ENCODE measurements around the gene SLC22A6. TPM values are rescaled to one million over a fixed set of nuclear protein-coding genes. Genes with fewer than 3 reads are reported as not detected.
A peak's percentile ranks its signal among the peaks of the same experiment; 100 is the strongest.

The SLC22A6 gene
- total RNA-seq, 2 donors from 2014 or later = not detected

DNA sequence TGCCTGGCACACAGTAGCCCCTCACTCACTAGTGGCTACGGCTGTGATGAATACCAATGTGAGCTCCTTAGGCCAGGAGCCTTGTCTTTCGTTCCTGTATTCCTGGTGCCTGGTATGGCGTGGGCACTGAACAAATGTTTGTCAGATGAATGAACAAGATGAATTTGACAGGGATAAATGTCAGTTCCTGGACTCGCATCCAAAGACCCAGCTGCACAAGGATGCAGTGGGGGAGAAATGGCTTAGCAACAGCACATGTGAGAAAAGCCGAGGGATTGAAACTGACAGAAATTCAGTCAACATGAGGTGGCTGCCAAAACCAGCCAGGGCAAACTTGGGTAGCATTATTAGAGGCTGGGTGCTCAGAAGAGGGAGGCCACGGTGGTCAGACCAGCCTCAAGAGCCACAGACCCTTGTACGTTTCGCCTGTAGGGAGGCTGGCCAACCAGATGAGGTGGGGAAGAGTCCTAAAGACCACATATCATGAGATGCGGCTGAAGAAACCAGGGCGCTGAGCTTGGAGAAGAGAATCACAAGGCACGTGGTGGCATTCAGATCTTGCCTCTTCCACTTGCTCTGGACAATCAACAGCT, 38.6 kb upstream of the SLC22A6 start:
- 91% methylated on average over 11 of the region's 11 CpGs for WGBS, 2 experiments (ENCODE audit: insufficient coverage in 1 of 2, insufficient read length in 1 of 2)
- Histone ChIP-seq H3K27me3 (ENCODE audit: control insufficient read depth, insufficient read depth, low read length, poor library complexity, severe bottlenecking) (no peaks in the 10 kb centered on the region), H3K4me1 (ENCODE audit: control insufficient read depth, insufficient read depth, low read length) (peaks cover 4% of the 10 kb centered on the region), H3K27ac (ENCODE audit: low read depth, low read length) (no peak overlapping the region), H3K36me3 (ENCODE audit: control insufficient read depth, insufficient read depth, low read length) (no peaks in the 10 kb centered on the region), H3K9ac (ENCODE audit: extremely low read depth, low read length, poor library complexity, severe bottlenecking) (no peak overlapping the region), H3K4me3 (ENCODE audit: low read length) (no peak overlapping the region), H3K9me3 (ENCODE audit: control insufficient read depth, low read length) (peaks cover 14% of the 10 kb centered on the region)
- TF ChIP-seq, protein P1, sequence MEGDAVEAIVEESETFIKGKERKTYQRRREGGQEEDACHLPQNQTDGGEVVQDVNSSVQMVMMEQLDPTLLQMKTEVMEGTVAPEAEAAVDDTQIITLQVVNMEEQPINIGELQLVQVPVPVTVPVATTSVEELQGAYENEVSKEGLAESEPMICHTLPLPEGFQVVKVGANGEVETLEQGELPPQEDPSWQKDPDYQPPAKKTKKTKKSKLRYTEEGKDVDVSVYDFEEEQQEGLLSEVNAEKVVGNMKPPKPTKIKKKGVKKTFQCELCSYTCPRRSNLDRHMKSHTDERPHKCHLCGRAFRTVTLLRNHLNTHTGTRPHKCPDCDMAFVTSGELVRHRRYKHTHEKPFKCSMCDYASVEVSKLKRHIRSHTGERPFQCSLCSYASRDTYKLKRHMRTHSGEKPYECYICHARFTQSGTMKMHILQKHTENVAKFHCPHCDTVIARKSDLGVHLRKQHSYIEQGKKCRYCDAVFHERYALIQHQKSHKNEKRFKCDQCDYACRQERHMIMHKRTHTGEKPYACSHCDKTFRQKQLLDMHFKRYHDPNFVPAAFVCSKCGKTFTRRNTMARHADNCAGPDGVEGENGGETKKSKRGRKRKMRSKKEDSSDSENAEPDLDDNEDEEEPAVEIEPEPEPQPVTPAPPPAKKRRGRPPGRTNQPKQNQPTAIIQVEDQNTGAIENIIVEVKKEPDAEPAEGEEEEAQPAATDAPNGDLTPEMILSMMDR (conservative IDR thresholded peaks at IDR 0.05) = no peak
- Mint-ChIP-seq H3K36me3 (ENCODE audit: low read depth) (no peaks in the 10 kb centered on the region), H3K4me3 (no peak overlapping the region), H3K9me3 (peaks cover 6% of the 10 kb centered on the region), H3K27ac (no peak overlapping the region), H3K4me1 (peaks cover 9% of the 10 kb centered on the region), H3K27me3 (ENCODE audit: insufficient read depth) (peaks cover 24% of the 10 kb centered on the region)
- no peak for DNase-seq

DNA sequence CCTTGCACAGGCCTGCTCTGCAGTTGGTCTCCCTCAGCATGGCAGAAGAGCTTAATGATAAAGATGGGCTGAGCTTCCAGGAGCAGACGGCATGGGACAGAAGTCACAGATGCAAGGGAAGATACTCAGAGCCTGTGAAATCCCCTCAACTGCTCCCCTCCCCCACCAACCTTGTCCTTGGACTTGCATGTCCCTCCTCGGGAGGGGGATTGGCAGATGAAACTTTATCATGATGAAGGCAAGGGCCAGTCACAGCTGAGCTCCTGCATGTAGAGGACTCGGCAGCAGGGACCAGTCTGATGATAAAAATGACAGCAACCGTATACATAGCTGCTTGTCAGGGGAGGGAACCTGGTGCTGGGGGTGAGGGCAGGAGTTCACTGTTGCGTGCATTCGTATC, 37.7 kb upstream of the SLC22A6 start:
- Histone ChIP-seq H3K36me3 (ENCODE audit: control insufficient read depth, insufficient read depth, low read length) (no peaks in the 10 kb centered on the region), H3K9me3 (ENCODE audit: control insufficient read depth, low read length) (peaks cover 14% of the 10 kb centered on the region), H3K4me3 (ENCODE audit: low read length) (no peak overlapping the region), H3K4me1 (ENCODE audit: control insufficient read depth, insufficient read depth, low read length) (peaks cover 4% of the 10 kb centered on the region), H3K9ac (ENCODE audit: extremely low read depth, low read length, poor library complexity, severe bottlenecking) (no peak overlapping the region), H3K27me3 (ENCODE audit: control insufficient read depth, insufficient read depth, low read length, poor library complexity, severe bottlenecking) (no peaks in the 10 kb centered on the region), H3K27ac (ENCODE audit: low read depth, low read length) (no peak overlapping the region)
- Mint-ChIP-seq H3K27ac (no peak overlapping the region), H3K27me3 (ENCODE audit: insufficient read depth) (peaks cover 24% of the 10 kb centered on the region), H3K9me3 (peaks cover 6% of the 10 kb centered on the region), H3K36me3 (ENCODE audit: low read depth) (no peaks in the 10 kb centered on the region), H3K4me1 (peaks cover 12% of the 10 kb centered on the region), H3K4me3 (no peak overlapping the region)
- DNase-seq = no peak
- TF ChIP-seq, protein P1 (conservative IDR thresholded peaks at IDR 0.05) = no peak
- WGBS, 2 experiments (ENCODE audit: insufficient coverage in 1 of 2, insufficient read length in 1 of 2) = 68 to 81% methylated on average over 5 to 6 of the region's 6 CpGs

DNA sequence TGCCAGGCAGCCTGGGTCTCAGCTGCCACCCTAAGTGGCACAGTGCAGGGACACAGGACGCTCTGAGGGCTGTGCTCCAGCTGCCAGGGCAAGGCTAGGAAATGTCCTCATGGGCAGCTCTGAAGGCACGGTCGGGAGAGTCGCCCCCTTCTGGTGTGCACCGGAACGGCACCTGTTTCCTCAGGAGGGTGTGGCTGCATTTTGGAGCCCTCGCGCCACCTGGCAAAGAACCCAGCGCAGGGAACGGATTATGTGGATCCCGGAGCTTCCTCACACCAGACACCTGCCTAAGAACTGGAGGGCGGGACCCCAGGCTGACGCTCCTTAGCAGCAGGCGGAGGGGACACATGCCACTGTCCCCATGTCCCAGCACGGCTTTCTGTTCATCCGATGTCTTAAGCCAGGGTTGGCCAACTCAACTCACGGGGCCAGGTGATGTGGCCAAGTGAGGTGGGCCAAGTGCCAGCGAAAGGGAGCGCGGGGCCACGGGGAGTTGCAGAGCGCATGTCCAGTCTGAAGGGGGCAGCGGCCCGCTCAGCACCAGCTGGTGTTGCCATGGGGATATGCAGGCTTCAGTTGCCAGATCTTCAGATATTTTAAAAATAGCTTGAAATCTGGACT, 36.0 kb upstream of the SLC22A6 start:
- Mint-ChIP-seq H3K9me3 (peaks cover 6% of the 10 kb centered on the region), H3K36me3 (ENCODE audit: low read depth) (no peaks in the 10 kb centered on the region), H3K4me3 (no peak overlapping the region), H3K27ac (no peak overlapping the region), H3K4me1 (peaks cover 18% of the 10 kb centered on the region), H3K27me3 (ENCODE audit: insufficient read depth) (peaks cover 24% of the 10 kb centered on the region)
- TF ChIP-seq, protein P1 (conservative IDR thresholded peaks at IDR 0.05) = peak; percentile 90
- no peaks in the 10 kb centered on the region for H3K27me3 ChIP-seq (ENCODE audit: control insufficient read depth, insufficient read depth, low read length, poor library complexity, severe bottlenecking)
- H3K4me3 ChIP-seq (ENCODE audit: low read length) = no peak overlapping the region
- H3K4me1 ChIP-seq (ENCODE audit: control insufficient read depth, insufficient read depth, low read length) = peaks cover 9% of the 10 kb centered on the region
- DNase-seq = peak; percentile 93
- H3K9me3 ChIP-seq (ENCODE audit: control insufficient read depth, low read length) = peaks cover 12% of the 10 kb centered on the region
- WGBS, 2 experiments (ENCODE audit: insufficient coverage in 1 of 2, insufficient read length in 1 of 2) = 75 to 76% methylated on average over 12 to 24 of the region's 24 CpGs
- H3K27ac ChIP-seq (ENCODE audit: low read depth, low read length) = no peak overlapping the region
- H3K9ac ChIP-seq (ENCODE audit: extremely low read depth, low read length, poor library complexity, severe bottlenecking) = no peak overlapping the region
- no peaks in the 10 kb centered on the region for H3K36me3 ChIP-seq (ENCODE audit: control insufficient read depth, insufficient read depth, low read length)
